HG03039 (cell line): ENCODE results near the gene CYP4A22.
"Not testable (repeated sequence)": the region's sequence is repeated elsewhere in the genome, so short reads cannot be mapped to it uniquely, and the experiment has no call there.

Experiments
- ATAC-seq: cut with Tn5 transposase; IDR thresholded peaks from one replicate; pipeline ENCODE4 v1.9.1; 2021; ENCODE audit warnings: mild to moderate bottlenecking, moderate library complexity; ENCODE audit not compliant: unreplicated experiment

CYP4A22 gene

DNA sequence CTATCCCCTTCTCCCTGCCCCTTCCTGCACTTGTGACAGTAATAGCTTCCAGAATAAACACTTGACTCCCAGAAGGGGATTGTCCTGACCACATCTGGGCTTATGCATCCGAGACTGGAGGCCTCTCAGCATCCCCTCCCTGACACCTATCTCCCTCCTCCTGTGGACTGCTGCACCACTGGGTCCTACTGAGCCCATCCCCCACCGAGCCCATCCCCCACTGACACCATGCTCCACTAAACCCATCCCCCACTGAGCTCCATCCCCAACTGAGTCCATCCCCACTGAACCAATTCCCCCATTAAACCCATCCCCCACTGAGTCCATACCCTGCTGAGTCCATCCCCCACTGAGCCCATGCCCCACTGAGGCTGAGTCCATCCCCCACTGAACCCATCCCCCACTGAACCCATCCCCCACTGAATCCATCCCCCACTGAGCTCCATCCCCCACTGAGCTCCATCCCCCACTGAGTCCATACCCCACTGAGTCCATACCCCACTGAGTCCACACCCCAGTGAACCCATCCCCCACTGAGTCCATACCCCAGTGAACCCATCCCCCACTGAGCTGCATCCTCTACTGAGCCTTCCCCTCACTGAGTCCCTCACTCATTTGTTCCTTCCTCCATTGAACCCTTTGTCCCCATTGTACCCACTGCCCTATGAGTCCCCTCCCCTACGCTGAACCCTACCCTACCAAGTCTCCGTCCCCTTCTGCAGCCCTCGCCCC lies 47.0 kb downstream of the CYP4A22 start:
- no peak for ATAC-seq

DNA sequence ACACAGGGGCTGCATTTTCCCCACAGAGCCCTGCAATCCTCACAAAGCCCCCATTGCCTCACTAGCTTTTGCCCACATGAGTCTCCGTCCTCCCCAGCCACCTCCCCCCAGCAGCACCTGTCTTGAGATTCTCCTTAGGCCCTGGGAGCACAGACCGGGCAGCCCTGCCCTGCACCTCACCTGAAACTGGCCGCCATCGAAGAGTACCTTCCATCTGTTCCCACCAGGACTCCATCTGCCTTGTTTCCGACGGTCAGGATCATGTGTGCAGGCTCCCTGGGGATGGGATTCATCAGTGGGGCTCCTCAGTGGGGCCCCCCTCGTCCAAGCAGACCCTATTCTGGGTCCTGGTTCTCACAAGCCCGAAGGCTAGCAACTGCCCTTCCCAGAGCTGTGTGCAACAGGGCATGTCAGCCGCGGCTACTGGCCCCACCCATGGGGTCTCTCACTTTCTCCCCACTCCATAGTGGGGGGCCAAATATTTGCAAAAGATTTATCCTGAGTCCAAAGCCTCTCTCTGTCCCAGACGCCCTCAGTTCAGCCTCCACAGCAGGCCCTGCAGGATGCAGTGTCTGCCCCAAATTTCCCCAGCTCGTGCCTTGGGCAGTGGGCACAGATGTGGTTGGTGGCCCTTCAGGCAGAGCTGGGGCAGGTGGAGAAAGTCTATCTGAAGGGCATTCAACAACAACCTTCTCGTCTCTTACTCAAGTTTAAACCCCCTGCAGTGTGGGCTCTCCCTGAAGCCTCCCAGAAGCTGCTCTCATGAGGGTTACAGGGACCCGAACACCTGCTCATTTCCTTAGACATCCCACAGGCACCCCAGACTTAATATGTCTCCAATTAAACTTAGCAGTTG lies 47.8 kb downstream of the CYP4A22 start:
- ATAC-seq: no peak

DNA sequence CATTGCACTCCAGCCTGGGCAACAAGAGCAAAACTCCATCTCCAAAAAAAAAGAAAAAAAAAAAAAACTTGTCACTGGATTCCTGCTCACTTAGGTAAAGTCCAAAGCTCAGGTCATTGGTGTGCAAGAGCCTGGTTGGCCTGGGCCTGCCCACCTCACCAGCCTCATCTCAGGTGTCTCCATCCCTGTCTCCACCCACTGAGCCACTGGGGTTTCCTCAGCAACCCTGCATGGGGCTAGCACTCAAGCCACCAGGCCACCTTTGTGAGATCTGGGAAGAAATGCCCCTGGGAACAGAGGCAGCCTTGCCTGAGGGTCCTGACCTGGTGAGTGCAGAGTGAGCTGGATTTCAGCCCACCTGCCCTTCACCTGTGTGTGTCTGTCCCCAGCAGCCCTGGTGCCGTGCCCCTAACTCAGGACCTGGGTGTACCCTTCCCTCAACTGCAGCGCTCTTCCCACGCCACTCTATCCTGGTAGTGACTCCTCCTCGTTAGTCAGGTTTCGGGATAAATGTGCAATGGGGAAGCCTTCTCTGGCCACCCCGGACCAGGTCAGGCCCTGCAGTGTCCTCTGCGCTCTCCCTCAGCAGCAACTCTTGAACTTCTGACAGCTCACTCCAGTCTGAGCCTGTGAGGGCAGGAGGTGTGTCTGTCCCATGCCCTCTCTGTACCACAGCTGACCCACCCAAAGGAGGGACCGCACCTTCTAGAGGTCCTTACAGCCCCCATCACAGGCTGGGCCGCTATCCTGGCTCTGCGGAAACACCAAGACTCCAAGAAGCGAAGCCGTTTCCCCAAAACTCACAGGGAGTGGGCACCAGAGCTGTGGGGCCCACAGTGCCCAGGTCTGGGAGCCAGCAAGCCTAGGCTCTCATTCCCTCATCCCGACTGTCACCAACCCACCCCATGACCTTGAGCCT lies 49.3 kb downstream of the CYP4A22 start:
- ATAC-seq: no peak

DNA sequence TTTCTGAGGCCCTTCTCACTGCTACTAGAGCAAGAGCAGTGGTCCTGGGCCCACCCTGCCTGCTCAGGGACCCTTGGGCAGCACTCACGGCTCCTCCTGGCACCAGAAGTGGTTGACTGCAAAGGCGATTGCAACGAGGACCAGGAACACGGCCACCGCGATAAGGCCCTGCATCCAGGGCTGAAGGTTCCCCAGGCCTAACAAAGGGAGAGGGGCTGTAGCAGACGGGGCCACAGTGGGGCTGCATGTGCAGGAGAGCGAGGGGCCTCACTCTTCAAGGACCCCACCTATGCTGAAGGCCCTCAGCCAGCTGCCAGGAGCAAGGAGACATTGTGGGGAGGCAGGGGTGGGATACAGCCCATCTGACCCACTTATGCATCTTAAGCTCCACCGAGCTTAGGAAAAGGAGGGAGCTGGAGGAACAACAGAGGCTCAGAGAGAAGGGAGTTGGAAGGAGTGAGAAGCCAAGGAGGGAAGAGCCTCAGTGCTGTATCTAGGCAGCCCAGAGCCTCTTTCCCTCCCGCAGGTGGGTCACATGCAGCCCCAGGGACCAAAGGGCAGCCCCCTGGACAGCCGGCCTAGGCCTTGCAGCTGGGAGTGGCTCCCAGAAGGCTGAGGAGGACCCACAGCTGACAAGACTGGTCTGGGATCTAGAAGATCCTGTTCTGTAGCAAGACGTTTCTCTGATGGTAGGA lies 50.1 kb downstream of the CYP4A22 start:
- ATAC-seq: no peak

DNA sequence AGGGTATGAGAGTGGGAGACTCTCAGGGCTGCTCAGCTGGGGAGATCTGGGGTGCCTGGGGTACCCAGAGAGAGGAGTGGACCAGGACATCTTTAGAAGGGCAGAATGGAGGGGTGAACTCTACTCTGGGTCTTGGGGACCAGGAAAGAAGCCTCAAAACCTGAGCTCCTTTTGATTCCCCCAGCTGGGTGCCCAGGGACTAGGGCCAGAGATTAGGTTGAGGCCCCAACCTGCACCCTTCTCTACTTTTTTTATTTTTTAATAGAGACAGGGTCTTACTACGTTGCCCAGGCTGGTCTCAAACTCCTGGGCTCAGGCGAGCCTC lies 50.6 kb downstream of the CYP4A22 start:
- ATAC-seq: no peak

DNA sequence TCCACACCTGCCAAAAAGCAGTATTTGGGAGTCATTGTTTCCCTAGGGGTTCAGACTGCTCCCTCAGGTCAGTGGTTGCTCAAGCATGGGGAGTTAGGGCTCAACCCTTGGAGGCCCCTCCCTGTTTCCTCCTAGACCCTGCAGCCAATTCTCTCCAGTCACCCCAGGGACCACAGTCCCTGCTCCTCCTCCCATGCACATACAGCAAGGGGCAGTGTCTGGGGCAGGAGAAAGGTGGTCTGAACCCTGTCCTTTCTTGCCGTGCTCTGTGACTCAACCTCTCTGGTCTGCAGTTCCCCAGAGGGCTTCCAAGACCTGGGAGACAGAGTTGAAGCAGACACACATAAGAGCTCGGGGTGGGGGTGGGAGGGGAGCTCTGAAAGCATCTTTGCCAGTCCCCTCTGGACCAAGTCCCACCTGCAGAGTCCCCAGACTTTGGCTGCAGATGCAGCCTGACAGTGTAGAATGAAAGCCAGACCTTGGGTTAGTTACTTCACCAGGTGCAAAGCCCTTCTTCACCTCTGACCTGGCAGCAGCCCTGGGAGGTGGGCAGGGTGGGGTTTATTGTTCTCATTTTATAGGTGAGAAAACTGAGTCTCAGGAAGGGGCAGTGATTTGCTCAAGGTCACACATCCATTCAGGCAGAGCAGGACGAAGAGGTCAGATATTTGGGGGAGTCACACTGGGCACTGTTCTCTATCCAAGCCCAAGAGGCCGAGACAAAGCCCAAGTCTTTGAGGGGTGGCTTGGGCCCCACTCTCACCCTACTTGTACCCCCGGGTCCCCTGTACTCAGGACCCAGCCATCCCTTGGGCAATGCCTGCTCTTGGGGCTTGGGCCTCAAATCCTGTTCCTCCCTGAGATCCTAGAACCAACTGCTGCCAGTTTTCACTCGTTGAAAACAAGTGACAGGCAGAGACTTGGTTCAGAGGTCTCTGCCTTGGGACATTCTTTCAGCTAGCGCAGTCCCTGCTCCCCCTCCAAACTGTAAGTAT lies 51.8 kb downstream of the CYP4A22 start:
- ATAC-seq: no peak

DNA sequence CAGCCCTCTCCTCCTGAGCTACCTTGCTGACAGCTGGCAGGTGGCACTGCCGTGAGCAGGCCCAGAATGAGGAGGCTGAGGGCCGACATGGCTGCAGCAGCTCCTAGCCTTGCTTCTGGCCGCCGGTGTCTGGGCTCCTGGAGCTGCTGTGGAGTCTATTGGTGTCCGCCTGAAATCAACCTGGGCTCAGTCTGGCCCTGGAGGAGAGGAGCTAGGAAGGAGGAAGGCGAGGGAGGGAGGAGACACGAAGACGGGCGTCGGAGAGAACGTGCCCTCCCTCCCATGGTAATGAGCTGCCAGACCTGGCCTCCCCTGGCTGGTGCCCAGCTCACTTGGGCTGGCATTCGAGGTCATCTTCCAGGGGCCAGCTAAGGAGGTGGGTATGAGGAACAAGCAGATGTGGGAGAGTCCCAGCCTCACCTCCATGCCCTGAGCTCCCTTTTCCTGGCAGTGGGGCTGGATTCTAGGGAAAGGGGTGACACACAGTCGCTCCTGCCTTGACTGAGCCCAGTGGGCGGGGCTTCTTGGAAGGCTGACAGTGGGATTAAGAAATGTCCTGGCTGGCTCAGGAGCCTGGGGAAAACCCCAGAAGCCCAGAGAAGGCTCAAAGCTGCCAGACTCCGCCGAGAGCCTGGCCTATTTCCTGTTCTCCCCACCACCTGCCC lies 52.7 kb downstream of the CYP4A22 start, which contains the start of gene PDZK1IP1:
Gene PDZK1IP1, minus strand, starts transcription at position 193 of the 665 bp plus-strand sequence. Its CDS starts 104 bp downstream, at position 89.
- ATAC-seq: no peak

DNA sequence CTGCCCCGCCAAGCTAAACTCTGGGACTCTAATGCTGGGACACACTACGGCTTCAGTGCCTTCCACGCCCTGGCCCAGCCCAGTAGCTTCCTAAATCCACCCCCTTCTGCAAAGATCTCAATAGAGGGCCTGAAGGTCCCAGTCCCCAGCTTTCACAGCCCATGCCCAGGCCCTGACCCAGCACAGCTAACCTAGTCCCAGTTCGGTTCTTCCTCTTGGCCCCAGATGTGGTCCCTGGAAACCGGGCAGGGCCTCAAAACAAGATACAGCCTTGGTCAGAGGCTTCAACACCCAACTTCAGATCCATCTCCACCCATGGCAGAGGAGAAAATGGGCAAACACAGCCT lies 53.2 kb downstream of the CYP4A22 start:
- ATAC-seq: no peak

DNA sequence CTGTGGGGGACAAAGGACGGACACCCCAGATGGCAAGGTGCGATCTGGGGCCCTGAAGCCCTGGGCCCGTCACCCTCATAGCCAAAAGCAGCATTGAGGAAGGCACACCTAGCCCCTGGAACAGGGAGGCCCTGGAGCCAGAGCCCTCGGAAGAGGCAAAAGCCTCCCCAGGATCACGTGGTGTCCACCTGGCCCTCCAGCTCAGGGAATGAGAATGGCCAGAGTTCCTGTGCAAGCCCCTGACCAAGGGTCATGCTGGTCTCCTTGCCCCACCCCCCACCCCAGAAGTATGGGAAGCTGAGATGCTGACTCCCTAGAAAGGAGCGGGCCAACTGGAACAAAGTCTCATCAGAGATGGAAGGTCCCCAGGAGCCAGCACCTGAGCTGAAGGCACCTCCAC lies 53.6 kb downstream of the CYP4A22 start:
- ATAC-seq: no peak

DNA sequence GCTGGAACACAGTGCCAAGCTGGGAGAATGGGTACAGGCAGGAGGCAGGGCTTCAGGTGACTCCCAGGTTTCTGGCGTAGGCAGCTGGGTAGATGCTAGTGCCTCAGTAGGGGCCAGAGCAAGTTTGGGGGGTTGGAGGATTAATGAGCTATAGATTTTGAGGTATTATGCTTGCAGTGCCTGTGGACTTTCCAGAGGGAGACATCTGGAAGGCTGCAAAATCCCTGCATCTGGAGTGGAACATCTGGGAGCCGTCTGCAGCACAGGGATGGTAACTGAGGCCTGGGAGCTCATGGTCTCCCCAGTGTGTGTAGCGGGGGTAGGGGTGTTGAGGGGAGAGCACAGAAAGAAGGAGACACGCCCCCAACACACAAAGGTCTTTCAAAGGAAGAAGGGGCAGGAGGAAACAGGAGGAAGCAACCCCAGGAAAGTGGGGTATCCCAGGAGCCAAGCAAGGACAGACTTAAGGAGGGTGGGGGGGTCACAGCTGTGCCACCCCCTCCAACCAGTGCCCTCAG lies 54.8 kb downstream of the CYP4A22 start:
- no peak for ATAC-seq

DNA sequence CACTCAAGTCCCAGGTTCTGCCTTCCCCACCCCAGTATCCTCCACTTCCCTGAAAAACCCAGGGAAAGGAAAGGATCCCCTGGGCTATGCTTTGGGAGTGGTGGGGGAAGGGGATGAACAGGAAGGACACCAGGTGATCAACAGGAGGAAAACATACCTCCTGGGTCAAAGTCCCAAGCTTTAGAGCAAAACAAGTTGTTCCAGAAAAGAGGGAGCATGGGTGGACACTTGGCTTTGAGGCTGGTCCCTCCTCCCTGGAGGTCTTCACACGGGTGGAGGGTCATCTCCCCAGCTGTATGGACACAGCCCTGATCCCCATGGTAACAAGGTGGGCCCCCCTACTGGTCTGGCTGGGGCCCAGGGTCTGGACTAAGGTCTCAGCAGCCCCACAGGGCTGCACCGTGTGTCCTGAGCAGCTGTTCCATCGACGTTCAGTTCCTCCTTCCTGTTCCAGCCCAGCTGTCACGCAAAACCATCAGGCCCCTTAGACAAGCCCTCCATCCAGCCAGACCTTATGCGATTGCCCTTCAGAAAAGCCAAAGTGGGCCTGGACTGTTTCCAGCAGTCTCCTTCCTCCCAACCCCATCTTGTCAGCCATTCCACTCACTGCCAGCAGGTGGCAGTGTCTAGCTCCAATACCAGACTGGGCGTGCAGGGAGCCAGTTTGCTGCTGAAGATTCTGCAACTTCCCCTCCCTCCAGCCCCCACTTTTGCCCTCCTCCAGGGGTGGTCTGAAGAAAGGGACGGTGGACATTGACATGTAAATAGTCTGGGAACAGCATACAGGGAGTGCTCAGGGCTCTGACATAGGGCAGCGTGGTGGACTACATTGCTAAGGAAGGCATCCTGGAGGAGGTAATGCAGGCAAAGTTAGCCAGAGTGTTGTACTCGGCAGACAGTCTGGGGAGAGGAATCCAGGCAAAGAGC lies 55.5 kb downstream of the CYP4A22 start:
- ATAC-seq: no peak

DNA sequence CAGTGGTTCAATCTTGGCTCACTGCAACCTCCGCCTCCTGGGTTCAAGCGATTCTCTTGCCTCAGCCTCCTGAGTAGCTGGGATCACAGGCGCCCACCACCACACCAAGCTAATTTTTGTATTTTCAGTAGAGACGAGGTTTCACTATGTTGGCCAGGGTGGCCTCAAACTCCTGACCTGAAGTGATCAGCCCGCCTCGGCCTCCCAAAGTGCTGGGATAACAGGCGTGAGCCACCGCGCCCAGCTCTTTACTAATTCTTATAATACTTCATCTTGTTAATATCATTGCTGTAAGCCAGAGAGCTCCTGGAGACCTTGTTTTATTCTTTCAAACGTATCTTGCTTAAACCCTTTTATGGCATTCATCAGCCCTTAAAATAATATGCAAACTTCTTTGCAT lies 56.3 kb downstream of the CYP4A22 start:
- ATAC-seq: not testable (repeated sequence)

DNA sequence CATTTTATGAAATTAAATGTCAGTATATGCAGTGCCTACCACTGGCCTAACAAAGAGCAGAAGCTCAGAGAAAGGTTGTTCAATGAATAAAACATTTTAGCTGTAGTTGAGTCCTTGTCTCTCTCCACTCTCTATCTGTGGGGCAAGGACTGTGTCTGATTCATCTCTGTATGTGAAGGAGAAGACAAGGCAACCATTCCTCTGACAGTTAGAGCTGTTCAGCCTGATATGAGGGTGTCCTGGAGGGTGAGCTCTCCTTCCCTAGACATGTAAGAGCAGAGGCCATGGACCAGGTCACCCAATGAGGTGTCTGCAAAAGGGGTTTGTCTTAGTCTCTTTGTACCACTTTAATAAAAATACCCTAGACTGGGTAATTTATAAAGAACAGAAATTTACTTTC lies 57.1 kb downstream of the CYP4A22 start:
- no peak for ATAC-seq

DNA sequence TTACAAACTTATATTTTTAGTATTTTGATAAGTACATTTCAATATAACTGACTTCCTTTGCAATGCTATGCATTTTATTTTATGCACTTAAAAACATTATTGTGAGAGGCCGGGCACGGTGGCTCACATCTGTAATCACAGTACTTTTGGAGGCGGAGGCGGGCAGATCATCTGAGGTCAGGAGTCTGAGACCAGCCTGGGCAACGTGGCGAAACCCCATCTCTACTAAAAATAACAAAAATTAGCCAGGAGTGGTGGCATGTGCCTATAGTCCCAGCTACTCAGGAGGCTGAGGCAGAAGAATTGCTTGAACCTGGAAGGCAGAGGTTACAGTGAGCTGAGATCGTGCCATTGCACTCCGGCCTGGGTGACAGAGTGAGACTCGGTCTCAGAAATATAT lies 58.7 kb downstream of the CYP4A22 start:
- ATAC-seq: not testable (repeated sequence)

DNA sequence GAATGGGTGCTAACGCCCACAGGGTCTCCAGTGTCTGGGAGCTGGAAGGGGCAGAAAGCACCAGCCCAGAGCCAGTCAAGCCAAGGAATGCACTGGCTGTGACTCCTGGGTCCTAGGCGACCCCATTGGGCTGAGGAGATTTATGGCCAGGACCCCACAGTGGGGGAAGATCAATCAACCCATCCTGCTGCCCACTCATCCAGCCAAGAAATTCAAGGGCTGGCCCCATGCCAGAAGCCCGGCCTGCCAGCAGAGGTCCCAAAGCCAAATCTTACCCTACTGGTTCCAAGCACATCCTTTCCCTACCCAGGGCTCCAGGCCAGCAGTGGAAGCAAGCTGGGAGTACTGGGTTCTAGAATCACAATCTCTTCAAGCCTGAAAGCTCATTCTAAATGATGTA lies 59.4 kb downstream of the CYP4A22 start:
- no peak for ATAC-seq

DNA sequence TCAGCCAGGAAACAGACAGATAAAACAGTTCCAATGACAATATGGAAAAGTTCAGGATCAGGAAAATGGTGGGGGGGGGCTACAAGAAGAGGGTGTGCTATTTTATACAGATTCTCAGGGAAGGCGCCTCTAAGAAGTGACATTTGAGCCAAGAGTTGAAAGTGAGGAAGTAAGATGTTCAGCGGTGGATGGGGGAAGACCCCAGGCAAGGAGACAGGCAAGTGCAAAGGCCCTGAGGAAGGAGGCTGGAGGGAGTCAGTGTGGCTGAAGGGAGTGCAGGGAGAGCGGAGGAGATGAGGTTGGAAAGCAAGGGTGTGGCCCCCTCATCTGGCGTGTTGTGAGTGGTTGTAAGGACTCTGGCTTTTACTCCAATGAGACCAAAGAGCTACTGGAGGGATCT lies 61.0 kb downstream of the CYP4A22 start:
- no peak for ATAC-seq
